GM19455 (cell line): ENCODE data around the gene AGBL1.

Experiments
- ATAC-seq: cut with Tn5 transposase; IDR thresholded peaks from one replicate; pipeline ENCODE4 v1.9.1; 2021; ENCODE audit not compliant: unreplicated experiment

AGBL1 gene

GRCh38 chr15:86235667-86236066 is 156.0 kb downstream of the AGBL1 start:
- no peak for ATAC-seq

GRCh38 chr15:86236356-86237110 is 156.9 kb downstream of the AGBL1 start:
- no peak for ATAC-seq

- ATAC-seq: no peak
Measured at GRCh38 chr15:86237111-86237500, 157.4 kb downstream of the AGBL1 start.

- no peak for ATAC-seq
Measured at GRCh38 chr15:86247249-86247955, 167.7 kb downstream of the AGBL1 start.

- no peak for ATAC-seq
Measured at GRCh38 chr15:86255247-86255646, 175.6 kb downstream of the AGBL1 start.

GRCh38 chr15:86256628-86257027 is 177.0 kb downstream of the AGBL1 start:
- no peak for ATAC-seq

GRCh38 chr15:86259589-86259988 is 179.9 kb downstream of the AGBL1 start:
- no peak for ATAC-seq

- ATAC-seq: no peak
Measured at GRCh38 chr15:86263230-86263629, 183.6 kb downstream of the AGBL1 start.

GRCh38 chr15:86266896-86267484 is 187.3 kb downstream of the AGBL1 start:
- ATAC-seq: no peak

GRCh38 chr15:86267892-86268291 is 188.2 kb downstream of the AGBL1 start:
- no peak for ATAC-seq

GRCh38 chr15:86268558-86268957 is 188.9 kb downstream of the AGBL1 start:
- no peak for ATAC-seq

- no peak for ATAC-seq
Measured at GRCh38 chr15:86273309-86273708, 193.6 kb downstream of the AGBL1 start.

- ATAC-seq: no peak
Measured at GRCh38 chr15:86275361-86275760, 195.7 kb downstream of the AGBL1 start.

- ATAC-seq: no peak
Measured at GRCh38 chr15:86278586-86278985, 198.9 kb downstream of the AGBL1 start.

- ATAC-seq: no peak
Measured at GRCh38 chr15:86284635-86285034, 205.0 kb downstream of the AGBL1 start.

GRCh38 chr15:86295511-86295910 is 215.8 kb downstream of the AGBL1 start:
- no peak for ATAC-seq

GRCh38 chr15:86296769-86297168 is 217.1 kb downstream of the AGBL1 start:
- ATAC-seq: no peak

GRCh38 chr15:86300390-86301125 is 220.9 kb downstream of the AGBL1 start:
- no peak for ATAC-seq

- ATAC-seq: no peak
Measured at GRCh38 chr15:86311568-86312280, 232.1 kb downstream of the AGBL1 start.

- ATAC-seq: no peak
Measured at GRCh38 chr15:86312486-86312885, 232.8 kb downstream of the AGBL1 start.

GRCh38 chr15:86316216-86316615 is 236.5 kb downstream of the AGBL1 start:
- ATAC-seq: no peak
